Heart left ventricle (tissue), 16 donors: ENCODE results near the gene MAPK4. TPM values are rescaled to one million over a fixed set of nuclear protein-coding genes. Genes with fewer than 3 reads are reported as not detected.

ENCODE experiments used
- ATAC-seq, 4 donors: fragments of 200-7000 bp; cut with Tn5 transposase; one replicate each; pipeline ENCODE4 v1.9.1; 2020 to 2022; ENCODE audit warnings: moderate library complexity in 4 of 4, mild to moderate bottlenecking in 3 of 4, moderate number of reproducible peaks in 1 of 4
- DNase-seq, 5 donors: peaks; one replicate each; pipeline ENCODE4 v3.0.0-alpha.2; 2020
- H3K27ac ChIP-seq, 12 donors: fragments of 200-600 bp; sonication (generic) in 4 of 12; one replicate each; pipeline versions ENCODE4 v1.5.0 to v1.8.0; 2016 to 2022; ENCODE audit warnings: mild to moderate bottlenecking in 2 of 12
- H3K27me3 ChIP-seq, 9 donors: fragments of 200-600 bp; sonication (generic) in 2 of 9; one replicate each; pipeline versions ENCODE4 v1.5.1 to v1.8.0; 2016 to 2022; ENCODE audit warnings: mild to moderate bottlenecking in 3 of 9
- H3K36me3 ChIP-seq, 9 donors: fragments of 200-600 bp; sonication (generic) in 2 of 9; one replicate each; pipeline versions ENCODE4 v1.5.0 to v1.8.0; 2018 to 2022; ENCODE audit warnings: mild to moderate bottlenecking in 2 of 9
- H3K4me1 ChIP-seq, 12 donors: fragments of 200-600 bp; sonication (generic) in 4 of 12; one replicate each; pipeline versions ENCODE4 v1.5.0 to v1.8.0; 2016 to 2022; ENCODE audit warnings: mild to moderate bottlenecking in 3 of 12
- H3K4me3 ChIP-seq, 12 donors: fragments of 200-600 bp; sonication (generic) in 4 of 12; one replicate each; pipeline versions ENCODE4 v1.5.0 to v1.8.0; 2017 to 2022; ENCODE audit warnings: mild to moderate bottlenecking in 9 of 12, moderate library complexity in 4 of 12
- H3K9me3 ChIP-seq, 12 donors: fragments of 200-600 bp; sonication (generic) in 4 of 12; one replicate each; pipeline versions ENCODE4 v1.5.0 to v1.8.0; 2016 to 2022; ENCODE audit warnings: mild to moderate bottlenecking in 1 of 12
- POLR2A ChIP-seq, 2 donors: fragments of 450-650 bp; IDR thresholded peaks; one replicate each; pipeline ENCODE4 v1.6.1; 2017; ENCODE audit warnings: antibody characterized with exemption in 2 of 2, mild to moderate bottlenecking in 2 of 2, moderate library complexity in 2 of 2
- WGBS, 4 donors: extraction: QIAGEN DNeasy Blood & Tissue Kit in 2 of 4; methylation state at CpG; one replicate each; pipeline versions ENCODE4 v1.1.5 to v1.1.7; 2013 to 2018; 5-methylcytosine and 5-hydroxymethylcytosine counted together
- intact Hi-C, 10 donors: fragments of 100-400 bp; cut with DNase I; formaldehyde crosslinking; loops; one replicate each; pipeline versions ENCODE4 v1.11.1 to v1.14.2; 2022
- polyA plus RNA-seq, 2 donors: library from polyadenylated mRNA; stranded (reverse); fragments of 200-250 nt; gene quantifications; one replicate each; pipeline ENCODE4 v1.2.3, GENCODE V29; 2013
- total RNA-seq, 9 donors: library from RNA; depleted of rRNA in 2 of 9; stranded (reverse); fragments of >200 nt in 2 of 9; fragmentation: NEBNext Ultra II Directional in 3 of 9; extraction: Animal tissue kit (Norgen Biotek cat#: 25700) in 3 of 9; gene quantifications; one replicate each; pipeline versions ENCODE4 v1.1.0 to v1.2.4, GENCODE V29; 2016 to 2023
- TF ChIP-seq, protein P1 (sequence below), 12 donors: fragments of 200-600 bp; sonication (generic) in 4 of 12; IDR thresholded peaks; one replicate each; pipeline versions ENCODE4 v1.5.0 to v1.8.0; 2018 to 2022; ENCODE audit warnings: antibody characterized with exemption in 12 of 12, mild to moderate bottlenecking in 5 of 12
- donor health status: ischemic (EF 13 %, LVEDD 7.1; RV severe dilation, severe dysfunction).
- donor health status: healthy with polysubstance abuse.
- donor health status: DM: no; HTN: yes; CAD: no.
- donor health status: DM: no; HTN: no; CAD: no.
- donor health status: ischemic (EF 25% LVEDD 6.9; RV normal size, moderate dysfunction).
- donor health status: ischemic (EF 25% LVEDD 5.7; RV mildly dilated, moderate dysfunction).
- donor health status: healthy.
- donor health status: DM: yes; HTN: yes; CAD: no.
- donor health status: ischemic (EF 35%, LVEDD 5.7; RV mildly dilated, moderate dysfunction).
- donor health status: nonischemic (EF 11% LVEDD 7.7; RV severe dilation, severe dysfunction).
- donor health status: DM: yes; HTN: yes; CAD: no.
- donor health status: PGD.
- donor health status: ischemic (EF 29% LVEDD 5.4; RV normal size, mild dysfunction).
- donor health status: nonischemic (EF 23%, LVEDD 6.1; RV moderate dilation, normal function).

Gene MAPK4
- total and polyA plus RNA-seq, 11 donors = 8.5 to 169 (median 30.1) TPM

DNA sequence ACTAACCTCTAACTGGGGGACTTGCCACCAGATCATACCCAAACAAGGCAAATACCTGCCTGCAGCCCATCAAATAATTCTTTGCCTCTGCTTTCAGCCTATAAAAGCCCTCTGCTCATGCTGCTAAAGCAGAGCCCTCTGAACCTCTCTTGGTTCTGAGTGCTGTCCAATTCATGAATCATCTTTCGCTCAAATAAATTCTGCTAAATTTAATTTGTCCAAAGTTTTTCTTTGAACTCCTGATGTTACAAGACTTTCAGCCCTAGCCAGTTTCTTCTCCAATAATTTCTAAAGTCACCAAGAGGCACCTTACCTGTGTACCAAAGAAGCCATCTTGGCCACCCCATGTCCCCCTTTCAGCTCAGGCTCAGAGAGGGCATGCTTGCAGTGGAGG is 188.0 kb downstream of the MAPK4 start:
- TF ChIP-seq, protein P1, sequence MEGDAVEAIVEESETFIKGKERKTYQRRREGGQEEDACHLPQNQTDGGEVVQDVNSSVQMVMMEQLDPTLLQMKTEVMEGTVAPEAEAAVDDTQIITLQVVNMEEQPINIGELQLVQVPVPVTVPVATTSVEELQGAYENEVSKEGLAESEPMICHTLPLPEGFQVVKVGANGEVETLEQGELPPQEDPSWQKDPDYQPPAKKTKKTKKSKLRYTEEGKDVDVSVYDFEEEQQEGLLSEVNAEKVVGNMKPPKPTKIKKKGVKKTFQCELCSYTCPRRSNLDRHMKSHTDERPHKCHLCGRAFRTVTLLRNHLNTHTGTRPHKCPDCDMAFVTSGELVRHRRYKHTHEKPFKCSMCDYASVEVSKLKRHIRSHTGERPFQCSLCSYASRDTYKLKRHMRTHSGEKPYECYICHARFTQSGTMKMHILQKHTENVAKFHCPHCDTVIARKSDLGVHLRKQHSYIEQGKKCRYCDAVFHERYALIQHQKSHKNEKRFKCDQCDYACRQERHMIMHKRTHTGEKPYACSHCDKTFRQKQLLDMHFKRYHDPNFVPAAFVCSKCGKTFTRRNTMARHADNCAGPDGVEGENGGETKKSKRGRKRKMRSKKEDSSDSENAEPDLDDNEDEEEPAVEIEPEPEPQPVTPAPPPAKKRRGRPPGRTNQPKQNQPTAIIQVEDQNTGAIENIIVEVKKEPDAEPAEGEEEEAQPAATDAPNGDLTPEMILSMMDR (IDR thresholded peaks at IDR 0.05) = no peak
- TF ChIP-seq POLR2A (IDR thresholded peaks at IDR 0.05) = no peak
- no peak for ATAC-seq
- intact Hi-C loops = no loop called here
- Histone ChIP-seq H3K4me3 (no peak overlapping the region), H3K36me3 (no peaks in the 10 kb centered on the region), H3K4me1 (no peaks in the 10 kb centered on the region), H3K9me3 (peaks cover 0 to 3% (median 0%) of the 10 kb centered on the region in 12 donors), H3K27ac (no peak overlapping the region), H3K27me3 (peaks cover 0 to 8% (median 0%) of the 10 kb centered on the region in 9 donors)
- WGBS, 4 donors = 1 to 56% (median 47%) methylated on average over 1 of the region's 1 CpG
- no peak for DNase-seq

GRCh38 chr18:50748243-50749229 is 188.6 kb downstream of the MAPK4 start:
- no peak overlapping the region for H3K27ac ChIP-seq
- intact Hi-C loops = no loop called here
- no peak for ATAC-seq
- no peak for TF ChIP-seq POLR2A (IDR thresholded peaks at IDR 0.05)
- TF ChIP-seq, protein P1 (IDR thresholded peaks at IDR 0.05) = no peak
- H3K36me3 ChIP-seq = no peaks in the 10 kb centered on the region
- 34 to 52% (median 43%) methylated on average over 8 to 9 of the region's 9 CpGs for WGBS, 4 donors
- DNase-seq = no peak
- no peaks in the 10 kb centered on the region for H3K4me1 ChIP-seq
- no peak overlapping the region for H3K4me3 ChIP-seq
- peaks cover 0 to 8% (median 0%) of the 10 kb centered on the region in 9 donors for H3K27me3 ChIP-seq
- H3K9me3 ChIP-seq = no peaks in the 10 kb centered on the region

DNA sequence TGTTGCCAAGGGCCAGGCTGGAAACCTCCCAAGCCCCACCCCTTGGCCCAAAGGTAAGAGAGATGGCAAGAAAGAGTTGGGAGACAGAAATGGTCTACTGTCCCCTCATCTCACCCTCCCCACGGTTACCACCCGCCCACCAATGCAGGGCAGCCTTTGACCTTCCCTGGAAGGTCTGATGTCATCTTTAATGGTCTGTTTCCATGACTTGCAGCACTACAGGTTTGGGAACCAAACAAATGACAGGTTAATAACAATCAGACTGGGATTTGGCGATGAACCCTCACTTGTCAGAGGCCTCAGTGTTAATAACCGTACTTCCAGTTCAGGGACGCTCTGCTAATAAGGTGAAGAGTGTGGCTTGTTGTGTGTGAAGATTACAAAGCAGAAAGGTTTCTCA is 189.5 kb downstream of the MAPK4 start:
- H3K4me3 ChIP-seq = no peak overlapping the region
- H3K27me3 ChIP-seq = peaks cover 0 to 8% (median 0%) of the 10 kb centered on the region in 9 donors
- H3K4me1 ChIP-seq = no peaks in the 10 kb centered on the region
- H3K9me3 ChIP-seq = no peaks in the 10 kb centered on the region
- TF ChIP-seq, protein P1 (IDR thresholded peaks at IDR 0.05) = no peak
- no peak for TF ChIP-seq POLR2A (IDR thresholded peaks at IDR 0.05)
- intact Hi-C loops = no loop called here
- no peak for ATAC-seq
- H3K36me3 ChIP-seq = no peaks in the 10 kb centered on the region
- no peak overlapping the region for H3K27ac ChIP-seq
- DNase-seq = no peak
- WGBS, 4 donors = 73 to 81% (median 79%) methylated on average over 5 of the region's 5 CpGs

- no peak for DNase-seq
- TF ChIP-seq, protein P1 (IDR thresholded peaks at IDR 0.05) = no peak
- TF ChIP-seq POLR2A (IDR thresholded peaks at IDR 0.05) = no peak
- 37 to 53% (median 42%) methylated on average over 2 to 4 of the region's 4 CpGs for WGBS, 4 donors
- no peak overlapping the region for H3K4me3 ChIP-seq
- no peaks in the 10 kb centered on the region for H3K36me3 ChIP-seq
- no peaks in the 10 kb centered on the region for H3K4me1 ChIP-seq
- intact Hi-C loops = no loop called here
- peaks cover 0 to 8% (median 0%) of the 10 kb centered on the region in 9 donors for H3K27me3 ChIP-seq
- no peak overlapping the region for H3K27ac ChIP-seq
- H3K9me3 ChIP-seq = no peaks in the 10 kb centered on the region
- no peak for ATAC-seq
These were observed 190.1 kb downstream of the MAPK4 start for GRCh38 chr18:50749945-50750344.
